DOHH2 (cell line): ENCODE results near the gene EXOSC2.

Experiments
- H3F3A ChIP-seq: fragments of 200-600 bp; sonication (generic), shearing (Covaris generic); 2 replicates; pipeline ENCODE4 v1.6.0; 2016; ENCODE audit warnings: antibody characterized with exemption, mild to moderate bottlenecking; ENCODE audit not compliant: control insufficient read depth, insufficient read depth
- H3K27ac ChIP-seq: fragments of 200-600 bp; sonication (generic); 2 replicates; pipeline ENCODE4 v1.5.1; 2014; ENCODE audit warnings: low read depth, mild to moderate bottlenecking, low read length, moderate library complexity
- H3K27me3 ChIP-seq: fragments of 200-600 bp; sonication (generic); 2 replicates; pipeline ENCODE4 v1.6.1; 2014; ENCODE audit warnings: mild to moderate bottlenecking, low read length, mixed read lengths; ENCODE audit not compliant: control insufficient read depth
- H3K36me3 ChIP-seq: fragments of 200-600 bp; sonication (generic); 2 replicates; pipeline ENCODE4 v1.6.1; 2014; ENCODE audit warnings: mild to moderate bottlenecking, low read length, moderate library complexity, mixed read lengths; ENCODE audit not compliant: control insufficient read depth
- H3K4me1 ChIP-seq: fragments of 200-600 bp; sonication (generic); 2 replicates; pipeline ENCODE4 v1.6.1; 2014; ENCODE audit warnings: mild to moderate bottlenecking, low read length, mixed read lengths; ENCODE audit not compliant: control insufficient read depth
- H3K4me2 ChIP-seq: fragments of 200-600 bp; sonication (generic); 2 replicates; pipeline ENCODE4 v1.6.0; 2014; ENCODE audit warnings: mild to moderate bottlenecking, low read length, moderate library complexity
- H3K4me3 ChIP-seq: fragments of 200-600 bp; sonication (generic); 2 replicates; pipeline ENCODE4 v1.5.1; 2014; ENCODE audit warnings: mild to moderate bottlenecking, low read length, mixed read lengths
- H3K79me2 ChIP-seq: fragments of 200-600 bp; sonication (generic); 2 replicates; pipeline ENCODE4 v1.6.1; 2014; ENCODE audit warnings: mild to moderate bottlenecking, low read length, mixed read lengths; ENCODE audit not compliant: control insufficient read depth
- H3K9me2 ChIP-seq: fragments of 200-600 bp; sonication (generic); replicated peaks from 2 replicates; pipeline ENCODE4 v1.6.1; 2014; ENCODE audit warnings: mild to moderate bottlenecking, low read length, mixed read lengths; ENCODE audit not compliant: control insufficient read depth
- H3K9me3 ChIP-seq: fragments of 200-600 bp; sonication (generic); 2 replicates; pipeline ENCODE4 v1.6.1; 2014; ENCODE audit warnings: antibody characterized with exemption, low read length, mixed read lengths; ENCODE audit not compliant: control insufficient read depth, insufficient read depth
- H4K20me1 ChIP-seq: fragments of 200-600 bp; sonication (generic); 2 replicates; pipeline ENCODE4 v1.6.0; 2014; ENCODE audit warnings: low read depth, mild to moderate bottlenecking, antibody characterized with exemption, low read length, moderate library complexity; ENCODE audit not compliant: control insufficient read depth, insufficient read depth
- EZH2phosphoT487 ChIP-seq: fragments of 200-600 bp; sonication (generic); IDR thresholded peaks from 2 replicates; pipeline ENCODE4 v1.6.1; 2017; ENCODE audit warnings: borderline replicate concordance, mild to moderate bottlenecking, antibody characterized with exemption, low read length, moderate library complexity, mixed read lengths
- TF ChIP-seq, protein P1 (sequence below): fragments of 200-600 bp; sonication (generic); IDR thresholded peaks from one replicate; pipeline ENCODE4 v1.5.1; 2014; ENCODE audit warnings: antibody characterized with exemption, mild to moderate bottlenecking, low read depth, low read length; ENCODE audit not compliant: poor library complexity, severe bottlenecking

Gene EXOSC2

DNA sequence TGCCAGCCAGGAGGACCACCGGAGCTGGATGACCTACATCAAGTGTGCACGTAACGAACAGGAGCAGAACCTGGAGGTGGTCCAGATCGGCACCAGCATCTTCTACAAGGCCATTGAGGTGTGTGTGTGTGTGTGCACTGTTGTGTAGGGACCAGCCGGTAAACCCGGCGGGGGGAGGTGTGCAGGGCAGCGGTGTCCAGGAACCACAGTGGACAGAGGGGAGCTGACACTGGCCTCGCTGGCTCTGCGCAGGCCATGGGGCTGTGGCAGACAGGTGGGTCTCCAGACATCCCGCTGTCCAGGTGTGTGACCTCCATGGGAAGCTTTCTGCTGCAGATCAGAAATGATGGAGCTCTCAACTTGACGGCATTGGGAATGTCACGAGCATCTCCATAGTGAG, 25.4 kb upstream of the EXOSC2 start:
- Histone ChIP-seq H3K27me3 (peaks cover 14% of the 10 kb centered on the region), H3K9me2 (no peaks in the 10 kb centered on the region), H4K20me1 (no peaks in the 10 kb centered on the region), H3K4me1 (no peaks in the 10 kb centered on the region), H3K79me2 (no peaks in the 10 kb centered on the region), H3K4me3 (no peak overlapping the region), H3K27ac (no peak overlapping the region), H3K9me3 (no peaks in the 10 kb centered on the region), H3K36me3 (no peaks in the 10 kb centered on the region), H3F3A (no peaks in the 10 kb centered on the region), H3K4me2 (no peak overlapping the region)
- TF ChIP-seq EZH2phosphoT487: no peak
- TF ChIP-seq, protein P1, sequence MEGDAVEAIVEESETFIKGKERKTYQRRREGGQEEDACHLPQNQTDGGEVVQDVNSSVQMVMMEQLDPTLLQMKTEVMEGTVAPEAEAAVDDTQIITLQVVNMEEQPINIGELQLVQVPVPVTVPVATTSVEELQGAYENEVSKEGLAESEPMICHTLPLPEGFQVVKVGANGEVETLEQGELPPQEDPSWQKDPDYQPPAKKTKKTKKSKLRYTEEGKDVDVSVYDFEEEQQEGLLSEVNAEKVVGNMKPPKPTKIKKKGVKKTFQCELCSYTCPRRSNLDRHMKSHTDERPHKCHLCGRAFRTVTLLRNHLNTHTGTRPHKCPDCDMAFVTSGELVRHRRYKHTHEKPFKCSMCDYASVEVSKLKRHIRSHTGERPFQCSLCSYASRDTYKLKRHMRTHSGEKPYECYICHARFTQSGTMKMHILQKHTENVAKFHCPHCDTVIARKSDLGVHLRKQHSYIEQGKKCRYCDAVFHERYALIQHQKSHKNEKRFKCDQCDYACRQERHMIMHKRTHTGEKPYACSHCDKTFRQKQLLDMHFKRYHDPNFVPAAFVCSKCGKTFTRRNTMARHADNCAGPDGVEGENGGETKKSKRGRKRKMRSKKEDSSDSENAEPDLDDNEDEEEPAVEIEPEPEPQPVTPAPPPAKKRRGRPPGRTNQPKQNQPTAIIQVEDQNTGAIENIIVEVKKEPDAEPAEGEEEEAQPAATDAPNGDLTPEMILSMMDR: no peak

DNA sequence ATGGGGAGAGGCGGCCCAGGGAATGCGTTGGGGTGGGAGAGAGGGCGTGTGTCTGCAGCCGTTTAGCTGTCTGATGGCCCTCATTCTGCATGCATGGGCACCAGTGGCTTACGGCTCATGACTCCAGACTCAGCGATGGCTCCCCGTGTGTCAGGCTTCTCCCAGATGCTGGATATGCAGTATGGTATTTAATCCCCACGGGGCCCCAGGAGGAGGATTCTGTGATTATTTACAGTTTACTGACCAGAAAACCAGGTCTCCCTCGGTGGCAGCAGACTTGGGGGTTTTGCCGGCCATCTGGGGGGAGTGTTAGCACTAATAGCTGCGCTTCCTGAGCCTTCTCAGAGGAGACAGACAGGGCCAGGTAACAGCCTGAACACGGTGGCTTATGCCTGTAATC, 24.9 kb upstream of the EXOSC2 start:
- TF ChIP-seq, protein P1: no peak
- TF ChIP-seq EZH2phosphoT487: no peak

DNA sequence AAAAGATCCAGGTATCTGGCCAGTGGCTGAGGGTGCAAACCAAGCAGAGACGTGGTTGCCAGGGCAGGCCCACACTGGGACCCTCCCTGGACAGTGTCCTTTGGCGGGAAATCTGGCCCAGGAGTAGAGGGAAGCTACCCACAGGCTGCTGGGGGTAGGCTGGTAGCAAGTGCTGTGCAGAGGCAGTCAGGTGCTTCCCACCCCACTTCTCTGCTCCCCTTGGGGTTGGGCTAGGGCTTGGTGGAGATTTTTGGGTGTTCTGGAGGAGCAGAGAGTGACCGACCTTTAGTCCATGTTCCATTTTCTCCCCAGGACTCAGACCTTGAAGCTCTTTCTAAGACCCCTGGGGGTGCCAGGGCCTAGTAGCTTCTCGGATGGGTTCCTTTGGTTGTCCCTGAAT, 23.6 kb upstream of the EXOSC2 start:
- Histone ChIP-seq H3K27me3 (peaks cover 9% of the 10 kb centered on the region), H3K79me2 (no peaks in the 10 kb centered on the region), H3K36me3 (no peaks in the 10 kb centered on the region), H3K4me2 (no peak overlapping the region), H3K9me2 (no peaks in the 10 kb centered on the region), H3K4me3 (no peak overlapping the region), H3K4me1 (no peaks in the 10 kb centered on the region), H4K20me1 (no peaks in the 10 kb centered on the region), H3F3A (no peaks in the 10 kb centered on the region), H3K27ac (no peak overlapping the region), H3K9me3 (no peaks in the 10 kb centered on the region)
- TF ChIP-seq, protein P1: no peak
- no peak for TF ChIP-seq EZH2phosphoT487

More for the DNA sequence above, 24.9 kb upstream of the EXOSC2 start:
- Histone ChIP-seq H3K4me2 (no peak overlapping the region), H3K27ac (no peak overlapping the region), H3K9me2 (no peaks in the 10 kb centered on the region), H3K79me2 (no peaks in the 10 kb centered on the region), H4K20me1 (no peaks in the 10 kb centered on the region), H3K4me1 (no peaks in the 10 kb centered on the region), H3F3A (no peaks in the 10 kb centered on the region), H3K4me3 (no peak overlapping the region), H3K27me3 (peaks cover 9% of the 10 kb centered on the region), H3K36me3 (no peaks in the 10 kb centered on the region), H3K9me3 (no peaks in the 10 kb centered on the region)

GRCh38 chr9:130670644-130671043, 22.9 kb upstream of the EXOSC2 start:
- Histone ChIP-seq H3F3A (no peaks in the 10 kb centered on the region), H3K4me1 (no peaks in the 10 kb centered on the region), H3K4me3 (no peak overlapping the region), H3K9me3 (no peaks in the 10 kb centered on the region), H3K27ac (no peak overlapping the region), H3K27me3 (peaks cover 5% of the 10 kb centered on the region), H3K79me2 (no peaks in the 10 kb centered on the region), H3K4me2 (no peak overlapping the region), H3K36me3 (no peaks in the 10 kb centered on the region), H4K20me1 (no peaks in the 10 kb centered on the region), H3K9me2 (no peaks in the 10 kb centered on the region)
- TF ChIP-seq, protein P1: no peak
- TF ChIP-seq EZH2phosphoT487: no peak
